GM12873 (cell line): Measurements from ENCODE around the gene GLIS2.
A peak's percentile ranks its signal among the peaks of the same experiment; 100 is the strongest.

Source experiments
- TF ChIP-seq, protein P1 (sequence below): IDR thresholded peaks from 2 replicates; pipeline ENCODE4 v1.5.1; 2012; ENCODE audit warnings: low read depth, mild to moderate bottlenecking, moderate library complexity, low read length, control low read depth; ENCODE audit not compliant: insufficient read depth; ENCODE audit errors: missing control alignments

The GLIS2 gene

GRCh38 chr16:4288148-4288921 is 27.5 kb upstream of the GLIS2 start:
- TF ChIP-seq, protein P1, sequence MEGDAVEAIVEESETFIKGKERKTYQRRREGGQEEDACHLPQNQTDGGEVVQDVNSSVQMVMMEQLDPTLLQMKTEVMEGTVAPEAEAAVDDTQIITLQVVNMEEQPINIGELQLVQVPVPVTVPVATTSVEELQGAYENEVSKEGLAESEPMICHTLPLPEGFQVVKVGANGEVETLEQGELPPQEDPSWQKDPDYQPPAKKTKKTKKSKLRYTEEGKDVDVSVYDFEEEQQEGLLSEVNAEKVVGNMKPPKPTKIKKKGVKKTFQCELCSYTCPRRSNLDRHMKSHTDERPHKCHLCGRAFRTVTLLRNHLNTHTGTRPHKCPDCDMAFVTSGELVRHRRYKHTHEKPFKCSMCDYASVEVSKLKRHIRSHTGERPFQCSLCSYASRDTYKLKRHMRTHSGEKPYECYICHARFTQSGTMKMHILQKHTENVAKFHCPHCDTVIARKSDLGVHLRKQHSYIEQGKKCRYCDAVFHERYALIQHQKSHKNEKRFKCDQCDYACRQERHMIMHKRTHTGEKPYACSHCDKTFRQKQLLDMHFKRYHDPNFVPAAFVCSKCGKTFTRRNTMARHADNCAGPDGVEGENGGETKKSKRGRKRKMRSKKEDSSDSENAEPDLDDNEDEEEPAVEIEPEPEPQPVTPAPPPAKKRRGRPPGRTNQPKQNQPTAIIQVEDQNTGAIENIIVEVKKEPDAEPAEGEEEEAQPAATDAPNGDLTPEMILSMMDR = peak; percentile 99

- TF ChIP-seq, protein P1 = no peak
These were observed 25.5 kb upstream of the GLIS2 start for GRCh38 chr16:4290236-4290830.

DNA sequence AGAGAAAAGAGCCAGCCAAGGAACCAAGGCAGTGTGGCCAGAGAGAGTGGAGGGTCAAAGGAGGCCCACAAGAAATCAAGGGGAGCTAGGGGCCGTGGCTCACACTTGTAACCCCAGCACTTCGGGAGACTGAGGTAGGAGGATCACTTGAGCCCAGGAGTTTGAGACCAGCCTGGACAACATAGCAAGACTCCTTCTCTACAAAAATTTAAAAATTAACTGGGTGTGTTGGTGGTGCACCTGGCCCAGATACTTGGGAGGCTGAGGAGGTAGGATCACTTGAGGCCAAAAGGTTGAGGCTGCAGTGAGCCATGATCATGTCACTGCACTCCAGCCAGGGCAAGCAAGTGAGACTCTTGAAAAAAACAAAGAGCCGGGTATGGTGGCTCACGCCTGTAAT is 24.2 kb upstream of the GLIS2 start:
- TF ChIP-seq, protein P1 = no peak

GRCh38 chr16:4293181-4293716 is 22.6 kb upstream of the GLIS2 start:
- TF ChIP-seq, protein P1 = no peak

GRCh38 chr16:4293822-4294457 is 21.9 kb upstream of the GLIS2 start:
- TF ChIP-seq, protein P1 = no peak

- TF ChIP-seq, protein P1 = no peak
These were observed 20.3 kb upstream of the GLIS2 start for GRCh38 chr16:4295581-4295980.

DNA sequence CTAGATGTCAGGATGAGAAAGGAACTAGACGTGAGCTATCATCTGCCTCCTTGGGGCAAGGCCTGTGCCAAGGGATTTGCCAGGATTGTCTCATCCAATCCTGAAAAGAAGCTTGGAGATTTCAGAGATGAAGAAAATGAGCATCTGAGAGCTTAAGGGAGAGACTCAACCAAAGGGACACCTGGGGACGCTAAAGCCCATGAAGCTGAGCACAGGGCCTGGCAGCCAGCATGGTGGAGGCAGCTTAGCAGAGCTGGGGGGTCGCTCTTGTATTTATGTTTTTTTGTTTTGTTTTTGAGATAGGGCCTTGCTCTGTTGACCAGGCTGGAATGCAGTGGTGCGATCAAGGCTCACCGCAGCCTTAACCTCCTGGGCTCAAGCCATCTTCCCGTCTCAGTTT is 18.4 kb upstream of the GLIS2 start:
- TF ChIP-seq, protein P1 = no peak
